Measurements from ENCODE around the gene SRSF10.

Gene SRSF10

GRCh38 chr1:23979881-23980727 is at the start of gene SRSF10:
TSS of gene SRSF10 (minus strand) at chr1:23980327. CDS start at chr1:23980255, 72 bp downstream.
- DNase-seq (ENCODE audit: low read depth) = peak; percentile 99
- H3K4me3 ChIP-seq (ENCODE audit: low read depth, low read length) = peak within 1 kb of the TSS; percentile 91
- peak; percentile 97 for TF ChIP-seq POLR2A (IDR thresholded peaks at IDR 0.05; ENCODE audit: extremely low read depth, insufficient read length)
- TF ChIP-seq CTCF (IDR thresholded peaks at IDR 0.05; ENCODE audit: low read depth, low read length) = no peak
- TF ChIP-seq MYC (IDR thresholded peaks at IDR 0.05; ENCODE audit: low read depth, low read length) = peak; percentile 94
- peak; percentile 74 for TF ChIP-seq MAX (IDR thresholded peaks at IDR 0.05; ENCODE audit: low read depth, low read length)

- no peak overlapping the region for H3K4me3 ChIP-seq (ENCODE audit: low read depth, low read length)
- no peak for TF ChIP-seq POLR2A (IDR thresholded peaks at IDR 0.05; ENCODE audit: extremely low read depth, insufficient read length)
- TF ChIP-seq MAX (IDR thresholded peaks at IDR 0.05; ENCODE audit: low read depth, low read length) = no peak
- TF ChIP-seq MYC (IDR thresholded peaks at IDR 0.05; ENCODE audit: low read depth, low read length) = no peak
- peak; percentile 38 for TF ChIP-seq CTCF (IDR thresholded peaks at IDR 0.05; ENCODE audit: low read depth, low read length)
- peak; percentile 47 for DNase-seq (ENCODE audit: low read depth)
Measured at GRCh38 chr1:24027838-24028468, 47.8 kb upstream of the SRSF10 start.

GRCh38 chr1:24022581-24023361 is 42.6 kb upstream of the SRSF10 start:
- no peak overlapping the region for H3K4me3 ChIP-seq (ENCODE audit: low read depth, low read length)
- TF ChIP-seq MAX (IDR thresholded peaks at IDR 0.05; ENCODE audit: low read depth, low read length) = no peak
- no peak for TF ChIP-seq MYC (IDR thresholded peaks at IDR 0.05; ENCODE audit: low read depth, low read length)
- no peak for TF ChIP-seq CTCF (IDR thresholded peaks at IDR 0.05; ENCODE audit: low read depth, low read length)
- TF ChIP-seq POLR2A (IDR thresholded peaks at IDR 0.05; ENCODE audit: extremely low read depth, insufficient read length) = no peak
- no peak for DNase-seq (ENCODE audit: low read depth)

- H3K4me3 ChIP-seq (ENCODE audit: low read depth, low read length) = no peak overlapping the region
- no peak for TF ChIP-seq MAX (IDR thresholded peaks at IDR 0.05; ENCODE audit: low read depth, low read length)
- no peak for TF ChIP-seq MYC (IDR thresholded peaks at IDR 0.05; ENCODE audit: low read depth, low read length)
- no peak for TF ChIP-seq CTCF (IDR thresholded peaks at IDR 0.05; ENCODE audit: low read depth, low read length)
- TF ChIP-seq POLR2A (IDR thresholded peaks at IDR 0.05; ENCODE audit: extremely low read depth, insufficient read length) = no peak
- DNase-seq (ENCODE audit: low read depth) = no peak
Measured at GRCh38 chr1:24021403-24022266, 41.5 kb upstream of the SRSF10 start.

- H3K4me3 ChIP-seq (ENCODE audit: low read depth, low read length) = no peak overlapping the region
- TF ChIP-seq CTCF (IDR thresholded peaks at IDR 0.05; ENCODE audit: low read depth, low read length) (no peak), POLR2A (IDR thresholded peaks at IDR 0.05; ENCODE audit: extremely low read depth, insufficient read length) (no peak), MAX (IDR thresholded peaks at IDR 0.05; ENCODE audit: low read depth, low read length) (no peak), MYC (IDR thresholded peaks at IDR 0.05; ENCODE audit: low read depth, low read length) (no peak)
- DNase-seq (ENCODE audit: low read depth) = no peak
Measured at GRCh38 chr1:24020470-24020869, 40.3 kb upstream of the SRSF10 start.

Data from NB4 (cell line).